Hematopoietic multipotent progenitor cell treated with erythropoietin and hydrocortisone succinate and interleukin-3 and kit ligand, for 6 days (in vitro differentiated cells): Measurements from ENCODE around the gene GPX8.

ENCODE experiments used
- DNase-seq: peaks from one replicate; pipeline ENCODE4 v3.0.0-alpha.2; 2015

GPX8 gene

GRCh38 chr5:55172937-55173686, 13.1 kb downstream of the GPX8 start, which contains the start of gene CDC20B:
CDC20B (minus strand) TSS chr5:55173177; CDS start chr5:55173000, 177 bp downstream.
- DNase-seq, result peak; percentile 76

- peak; percentile 11 for DNase-seq
Observed at GRCh38 chr5:55173687-55174230, 13.8 kb downstream of the GPX8 start.

- no peak for DNase-seq
Observed at GRCh38 chr5:55175781-55176175, 15.8 kb downstream of the GPX8 start.

- peak; percentile 73 for DNase-seq
Observed at GRCh38 chr5:55176176-55176818, 16.3 kb downstream of the GPX8 start.

GRCh38 chr5:55177078-55177477, 17.1 kb downstream of the GPX8 start:
- no peak for DNase-seq

- no peak for DNase-seq
Observed at GRCh38 chr5:55180016-55180415, 20.0 kb downstream of the GPX8 start.

GRCh38 chr5:55187370-55187769, 27.4 kb downstream of the GPX8 start:
- DNase-seq, result peak; percentile 53

- no peak for DNase-seq
Observed at GRCh38 chr5:55188656-55189540, 28.9 kb downstream of the GPX8 start.

- DNase-seq, result no peak
Observed at GRCh38 chr5:55191165-55191564, 31.2 kb downstream of the GPX8 start.

GRCh38 chr5:55205001-55205400, 45.0 kb downstream of the GPX8 start:
- DNase-seq, result no peak

GRCh38 chr5:55211184-55211874, 51.4 kb downstream of the GPX8 start:
- DNase-seq, result no peak
